NCI-H146 (cell line): Measurements from ENCODE around the gene DHRS13.

Experiments
- DNase-seq: peaks from one replicate; lab custom pipeline; 2025; lab: John Stamatoyannopoulos, UW

DHRS13 gene

GRCh38 chr17:28902819-28903545, at the start of gene DHRS13:
DHRS13 (minus strand) TSS chr17:28903079; CDS start chr17:28902944, 135 bp downstream.
- peak; percentile 94 for DNase-seq

GRCh38 chr17:28951991-28952975, 49.4 kb upstream of the DHRS13 start:
- DNase-seq: peak; percentile 99

GRCh38 chr17:28951428-28951990, 48.6 kb upstream of the DHRS13 start, which contains the start of gene PHF12:
PHF12 (minus strand) TSS chr17:28951518; CDS start chr17:28950960, 558 bp downstream.
- peak; percentile 100 for DNase-seq

- peak; percentile 52 for DNase-seq
Observed at GRCh38 chr17:28950752-28951427, 48.0 kb upstream of the DHRS13 start.

- DNase-seq: peak; percentile 53
Observed at GRCh38 chr17:28950017-28950751, 47.3 kb upstream of the DHRS13 start.

GRCh38 chr17:28949185-28950016, 46.5 kb upstream of the DHRS13 start:
- peak; percentile 34 for DNase-seq

- DNase-seq: no peak
Observed at GRCh38 chr17:28948873-28949184, 46.0 kb upstream of the DHRS13 start.

GRCh38 chr17:28948342-28948741, 45.5 kb upstream of the DHRS13 start:
- no peak for DNase-seq

- DNase-seq: no peak
Observed at GRCh38 chr17:28947639-28948038, 44.8 kb upstream of the DHRS13 start.

- DNase-seq: no peak
Observed at GRCh38 chr17:28946239-28946638, 43.4 kb upstream of the DHRS13 start.

GRCh38 chr17:28944862-28945741, 42.2 kb upstream of the DHRS13 start:
- no peak for DNase-seq

- DNase-seq: no peak
Observed at GRCh38 chr17:28944343-28944742, 41.5 kb upstream of the DHRS13 start.

GRCh38 chr17:28942925-28943324, 40.0 kb upstream of the DHRS13 start:
- no peak for DNase-seq

- DNase-seq: no peak
Observed at GRCh38 chr17:28941251-28941650, 38.4 kb upstream of the DHRS13 start.

- DNase-seq: no peak
Observed at GRCh38 chr17:28940675-28941074, 37.8 kb upstream of the DHRS13 start.

- DNase-seq: no peak
Observed at GRCh38 chr17:28940142-28940541, 37.3 kb upstream of the DHRS13 start.

- no peak for DNase-seq
Observed at GRCh38 chr17:28938552-28938951, 35.7 kb upstream of the DHRS13 start.

- no peak for DNase-seq
Observed at GRCh38 chr17:28937044-28937729, 34.3 kb upstream of the DHRS13 start.
